AG04450 (cell line): ENCODE data around the gene RND1. TPM values are rescaled to one million over a fixed set of nuclear protein-coding genes. Genes with fewer than 3 reads are reported as not detected.

Experiments used
- CTCF ChIA-PET: fragments of 300-600, 350-600 bp; formaldehyde crosslinking; extraction: SDS; loops from one replicate; lab custom pipeline; 2022; ENCODE audit warnings: antibody characterized with exemption, inconsistent platforms; lab: Charles Lee
- POLR2A ChIA-PET: fragments of 350-600 bp; formaldehyde crosslinking; extraction: SDS; loops from one replicate; lab custom pipeline; 2021; ENCODE audit warnings: antibody characterized with exemption, inconsistent platforms; lab: Yijun Ruan, JAX
- DNase-seq: peaks from one replicate; pipeline ENCODE4 v3.0.0-alpha.2; 2011; ENCODE audit warnings: low read depth, low spot score
- H3K27ac ChIP-seq: one replicate; pipeline ENCODE4 v1.5.1; 2012; ENCODE audit warnings: low read depth, low read length, control low read depth
- H3K27me3 ChIP-seq: one replicate; pipeline ENCODE4 v1.6.0; 2012; ENCODE audit warnings: low read length; ENCODE audit not compliant: control insufficient read depth, insufficient read depth
- H3K4me3 ChIP-seq: 2 replicates; pipeline ENCODE4 v1.5.1; 2011; ENCODE audit warnings: mild to moderate bottlenecking, low read depth, low read length, control low read depth
- H3K9me3 ChIP-seq: 2 replicates; pipeline ENCODE4 v1.5.1; 2012; ENCODE audit warnings: low read length; ENCODE audit not compliant: control insufficient read depth, insufficient read depth
- CTCF ChIP-seq: IDR thresholded peaks from 2 replicates; pipeline ENCODE4 v1.5.1; 2011; ENCODE audit warnings: low read depth, low read length, control low read depth, inconsistent platforms
- polyA plus RNA-seq: library from polyadenylated mRNA; depleted of rRNA; stranded (reverse); fragments of >200 nt; gene quantifications from 2 replicates; pipeline ENCODE4 v1.2.3, GENCODE V29; 2011

Gene RND1
- polyA plus RNA-seq, 1 experiment = 0.42 TPM

DNA sequence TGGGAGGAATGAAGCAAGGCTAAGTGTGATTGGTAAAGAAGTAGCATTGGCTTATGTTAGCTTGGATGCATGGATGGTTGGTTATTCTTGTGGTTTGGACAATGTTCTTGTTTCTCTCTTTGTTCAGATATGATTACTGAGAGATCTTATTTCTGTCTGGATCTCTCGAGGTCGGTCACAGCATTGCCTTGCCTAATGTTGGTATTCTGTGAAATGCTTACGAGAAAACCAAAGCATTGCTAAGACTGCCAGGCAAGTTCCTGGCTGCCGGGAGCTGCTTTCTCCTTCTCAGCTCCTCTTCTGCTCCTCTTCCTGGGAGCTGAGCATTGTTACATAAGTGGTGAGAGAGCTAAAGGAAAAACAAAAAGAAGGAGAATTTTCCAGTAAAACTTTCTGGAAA lies 7.4 kb upstream of the RND1 start:
- ChIA-PET CTCF (interaction anchor here (0.6 to 2.7 kb wide), 7 partner anchors 8 to 124 kb away, joined by 3 to 29 read pairs (median 5); a partner anchor contains a TSS), POLR2A (interaction anchor here (0.7 kb wide), 2 partner anchors 72 to 138 kb away, joined by 3 read pairs; no protein-coding TSS in a partner anchor)
- Histone ChIP-seq H3K27ac (no peak overlapping the region), H3K9me3 (no peaks in the 10 kb centered on the region), H3K27me3 (peaks cover 7% of the 10 kb centered on the region), H3K4me3 (no peak overlapping the region)
- TF ChIP-seq CTCF = no peak
- no peak for DNase-seq

DNA sequence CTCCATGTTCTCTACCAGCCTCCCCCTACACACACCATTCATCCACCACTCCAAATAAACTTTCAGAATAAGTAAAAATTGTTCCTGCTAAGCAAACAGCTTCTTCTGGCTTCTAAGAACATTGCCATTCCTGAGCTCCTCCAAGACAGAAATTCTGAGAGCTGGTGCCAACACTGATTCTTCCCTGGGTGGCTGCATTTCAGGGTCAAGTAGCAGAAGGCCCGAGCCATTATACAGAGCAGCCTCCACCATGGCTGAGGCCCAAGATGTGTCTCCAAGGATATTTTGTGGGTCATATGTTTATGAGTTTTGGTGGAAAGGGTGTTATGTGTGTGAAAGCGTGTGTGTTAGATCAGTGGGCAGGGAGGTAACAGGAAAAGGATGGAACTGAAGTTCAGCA lies 3.5 kb upstream of the RND1 start:
- TF ChIP-seq CTCF = no peak
- DNase-seq = no peak
- no peak overlapping the region for H3K4me3 ChIP-seq
- ChIA-PET POLR2A (no interaction called here), CTCF (interaction anchor here (1.4 to 7.4 kb wide), 3 partner anchors 16 to 67 kb away, joined by 3 to 61 read pairs (median 7); no protein-coding TSS in a partner anchor)
- H3K9me3 ChIP-seq = no peaks in the 10 kb centered on the region
- no peak overlapping the region for H3K27ac ChIP-seq
- peaks cover 16% of the 10 kb centered on the region for H3K27me3 ChIP-seq

DNA sequence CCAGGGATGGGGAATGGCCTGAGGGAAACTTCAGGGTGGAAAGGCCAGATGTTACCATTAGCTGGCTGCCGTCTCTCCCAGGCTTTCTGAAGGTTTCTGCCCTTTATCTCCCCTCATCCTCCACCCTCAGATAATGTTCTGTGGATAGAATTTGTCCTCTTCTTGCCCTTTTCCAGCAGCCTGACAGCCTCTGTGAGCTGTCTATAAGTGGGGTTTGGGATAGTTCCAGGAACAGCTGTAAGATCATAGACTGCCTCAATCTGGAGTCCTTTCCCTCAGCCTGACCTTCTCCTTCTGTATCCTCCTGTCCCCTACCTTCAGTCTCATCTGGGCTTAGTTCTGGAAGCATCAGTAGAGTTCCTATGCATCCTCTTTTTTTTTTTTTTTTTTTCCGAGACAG lies 2.8 kb upstream of the RND1 start:
- no peak for TF ChIP-seq CTCF
- H3K4me3 ChIP-seq = no peak overlapping the region
- CTCF ChIA-PET = interaction anchor here (0.7 to 7.4 kb wide), 4 partner anchors 15 to 68 kb away, joined by 3 to 61 read pairs (median 22); partner anchors contain the start of gene DDX23
- peaks cover 22% of the 10 kb centered on the region for H3K27me3 ChIP-seq
- no peak overlapping the region for H3K27ac ChIP-seq
- POLR2A ChIA-PET = interaction anchor here (0.7 kb wide), 1 partner anchor 13 kb away, joined by 3 read pairs; no protein-coding TSS in a partner anchor
- no peaks in the 10 kb centered on the region for H3K9me3 ChIP-seq
- no peak for DNase-seq

GRCh38 chr12:48866052-48866711 lies 512 bp upstream of the RND1 start:
- H3K9me3 ChIP-seq = no peaks in the 10 kb centered on the region
- H3K27me3 ChIP-seq = peaks cover 34% of the 10 kb centered on the region
- no peak; the same call in 1 of the 2 replicates for TF ChIP-seq CTCF
- H3K4me3 ChIP-seq = peak overlapping the region; percentile 35
- H3K27ac ChIP-seq = no peak overlapping the region
- POLR2A ChIA-PET = interaction anchor here (0.6 to 1.4 kb wide), 4 partner anchors 13 to 68 kb away, joined by 3 to 4 read pairs (median 3); partner anchors contain the start of gene DDX23
- CTCF ChIA-PET = interaction anchor here (1.0 to 7.4 kb wide), 4 partner anchors 13 to 122 kb away, joined by 4 to 61 read pairs (median 24); partner anchors contain the start of gene DDX23
- DNase-seq = no peak

DNA sequence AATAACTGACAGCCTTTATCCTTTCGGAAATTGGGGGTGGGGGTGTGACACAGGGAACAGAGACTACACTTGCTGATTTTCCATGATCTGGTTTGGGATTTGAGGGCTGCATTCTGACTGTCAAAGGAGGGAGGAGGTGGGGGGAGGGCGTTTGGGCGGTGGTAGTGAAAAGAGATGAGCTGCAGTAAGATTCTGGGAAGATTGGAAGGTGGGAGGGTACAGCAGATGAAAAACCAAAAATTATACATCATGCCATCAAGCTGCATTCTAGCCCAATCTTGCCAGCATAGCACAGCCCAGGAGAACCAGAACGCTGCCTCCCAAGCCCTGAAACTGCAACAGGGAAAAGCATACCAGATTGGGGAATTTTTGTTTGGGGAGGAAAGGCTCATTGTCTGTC lies 2.4 kb downstream of the RND1 start:
- no peak for DNase-seq
- ChIA-PET POLR2A (no interaction called here), CTCF (interaction anchor here (1.1 to 1.6 kb wide), 3 partner anchors 11 to 124 kb away, joined by 3 to 7 read pairs (median 6); no protein-coding TSS in a partner anchor)
- Histone ChIP-seq H3K27ac (no peak overlapping the region), H3K27me3 (peaks cover 36% of the 10 kb centered on the region), H3K4me3 (no peak overlapping the region), H3K9me3 (no peaks in the 10 kb centered on the region)
- TF ChIP-seq CTCF = no peak
